Thoracic aorta endothelial cell (primary cell): ENCODE data around the gene HECTD4. TPM values are rescaled to one million over a fixed set of nuclear protein-coding genes. Genes with fewer than 3 reads are reported as not detected.

Experiments
- small RNA-seq: library from RNA; depleted of rRNA; stranded (forward); fragments of <200 nt; gene quantifications from one replicate; pipeline ENCODE3, GENCODE V24; 2012
- total RNA-seq: library from RNA; depleted of rRNA; stranded (reverse); fragments of >200 nt; gene quantifications from 2 replicates; pipeline ENCODE4 v1.2.3, GENCODE V29; 2012

Gene HECTD4
- 35.9 and 38.0 TPM in 2 replicates for total RNA-seq

GRCh38 chr12:112381883-112382796 lies at the start of gene HECTD4:
Gene HECTD4, minus strand, starts transcription at chr12:112382431. Its CDS starts 303 bp downstream, at chr12:112382128.

GRCh38 chr12:112418608-112419296 lies 36.5 kb upstream of the HECTD4 start, which contains the start of gene PTPN11:
Gene PTPN11, plus strand, starts transcription at chr12:112418947. Its CDS starts 165 bp downstream, at chr12:112419112.

GRCh38 chr12:112409064-112409905 lies 27.1 kb upstream of the HECTD4 start, which contains the start of gene RPL6:
Gene RPL6, minus strand, starts transcription at chr12:112409605. Its CDS starts 949 bp downstream, at chr12:112408656.

GRCh38 chr12:112125250-112125999 lies 256.8 kb downstream of the HECTD4 start, which contains the start of gene TRAFD1:
Gene TRAFD1, plus strand, starts transcription at chr12:112125560. Its CDS starts 4,963 bp downstream, at chr12:112130523.

Small RNAs within 50 kb of the gene (small RNA-seq; reads per million reads assigned to genes)
- not detected for gene RF00019

Other genes with a start within 250 kb of the HECTD4 start
- gene RPL6, start 27.2 kb upstream of the HECTD4 start, total RNA-seq, result 1,431 and 1,516 TPM in 2 replicates
- 153 and 161 TPM in 2 replicates for gene PTPN11, start 36.5 kb upstream of the HECTD4 start, total RNA-seq